Superior temporal gyrus (tissue), 1 donor: ENCODE measurements around the gene FAM83F.

Experiments
- DNase-seq: peaks from one replicate; pipeline ENCODE4 v3.0.0-alpha.2; 2016; ENCODE audit errors: extremely low spot score

FAM83F gene

GRCh38 chr22:39965748-39966147 is 29.0 kb upstream of the FAM83F start:
- DNase-seq: no peak

DNA sequence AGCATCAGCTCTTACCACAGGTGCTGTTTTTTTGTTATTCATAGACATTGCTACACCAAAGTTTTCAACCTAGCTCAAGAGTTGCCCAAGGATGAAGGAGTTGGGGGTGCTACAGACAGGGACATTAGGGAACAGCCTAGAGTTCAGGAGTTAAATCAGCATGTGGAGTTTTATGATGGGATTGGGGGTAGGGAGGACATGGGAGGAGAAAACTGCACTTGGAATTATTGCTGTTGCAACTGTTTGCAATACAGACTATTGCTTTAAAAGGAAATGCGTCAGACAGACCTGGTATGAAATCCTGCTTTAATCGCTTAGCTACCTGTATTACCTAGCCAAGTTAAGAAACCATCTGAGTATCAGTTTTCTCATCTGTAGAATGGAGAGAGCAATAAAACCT is 28.3 kb upstream of the FAM83F start:
- no peak for DNase-seq

DNA sequence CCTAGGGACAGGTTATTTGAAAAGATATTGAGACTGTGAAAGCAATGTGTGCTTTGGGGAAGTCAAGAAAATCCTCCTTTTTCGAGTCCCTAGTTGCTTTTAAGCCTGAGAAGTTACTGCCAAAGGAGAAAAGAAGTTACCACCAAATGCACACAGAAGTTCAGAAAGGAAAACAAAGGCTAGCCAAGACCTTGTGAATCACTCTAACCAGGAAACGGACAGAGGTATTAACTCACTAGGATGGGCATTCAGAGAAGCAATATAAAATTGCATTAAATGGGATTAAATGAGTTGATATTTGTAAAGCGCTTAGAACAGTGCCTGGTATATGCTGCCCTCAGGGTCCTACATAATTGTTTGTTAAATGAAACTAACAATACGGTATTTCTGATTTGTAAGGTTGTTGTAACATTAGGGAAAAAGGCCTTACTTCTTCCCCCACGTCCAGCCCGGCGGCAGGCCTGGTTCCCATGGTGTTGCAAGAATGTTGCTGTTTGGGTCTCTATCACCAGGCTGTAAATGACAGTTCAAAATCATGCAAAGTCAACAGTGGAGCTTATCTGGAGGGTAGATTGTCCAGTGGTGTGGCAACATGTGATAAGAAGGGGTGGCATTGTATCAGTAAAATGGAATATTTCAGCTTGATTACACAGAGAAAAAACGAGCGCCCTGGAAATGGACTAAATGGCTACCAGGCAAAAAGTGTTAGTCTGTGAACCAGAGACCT is 27.5 kb upstream of the FAM83F start:
- no peak for DNase-seq

DNA sequence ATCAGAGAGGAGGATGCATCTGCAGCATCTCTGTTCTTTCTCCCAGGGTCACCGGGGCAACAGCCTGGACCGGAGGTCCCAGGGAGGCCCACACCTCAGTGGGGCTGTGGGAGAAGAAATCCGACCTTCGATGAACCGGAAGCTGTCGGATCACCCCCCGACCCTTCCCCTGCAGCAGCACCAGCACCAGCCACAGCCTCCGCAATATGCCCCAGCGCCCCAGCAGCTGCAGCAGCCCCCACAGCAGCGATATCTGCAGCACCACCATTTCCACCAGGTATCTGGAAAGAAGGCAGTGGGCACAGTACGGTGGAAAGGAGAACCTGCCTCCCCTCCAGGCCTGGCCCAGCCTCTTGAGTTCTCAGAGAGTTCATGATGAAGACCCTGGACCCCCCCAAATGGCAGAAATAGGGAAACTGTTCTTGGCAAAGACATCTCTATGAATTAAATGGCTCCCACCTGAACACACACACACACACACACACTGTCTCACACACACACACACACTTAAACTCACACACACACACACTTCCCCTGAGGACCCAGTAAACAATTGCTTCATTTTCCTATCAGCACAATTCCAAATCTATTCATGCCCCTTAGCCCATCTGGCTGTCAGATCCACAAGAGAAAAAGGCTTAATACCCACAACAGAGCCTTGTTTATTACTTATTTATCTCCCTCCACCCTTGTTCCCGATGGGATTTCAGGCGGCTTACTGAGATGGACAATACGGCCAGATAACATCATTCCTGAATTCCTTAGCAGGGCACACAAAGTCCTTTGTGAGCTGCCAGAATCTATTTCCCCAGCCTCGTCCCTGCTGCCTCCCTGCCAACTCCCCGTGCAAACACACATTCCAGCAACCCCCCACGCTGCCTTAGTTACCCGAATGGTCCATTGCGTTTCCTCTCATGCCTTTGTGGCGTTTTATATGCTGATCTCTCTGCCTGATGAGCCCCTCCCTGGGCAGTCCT is 26.5 kb upstream of the FAM83F start:
- no peak for DNase-seq

DNA sequence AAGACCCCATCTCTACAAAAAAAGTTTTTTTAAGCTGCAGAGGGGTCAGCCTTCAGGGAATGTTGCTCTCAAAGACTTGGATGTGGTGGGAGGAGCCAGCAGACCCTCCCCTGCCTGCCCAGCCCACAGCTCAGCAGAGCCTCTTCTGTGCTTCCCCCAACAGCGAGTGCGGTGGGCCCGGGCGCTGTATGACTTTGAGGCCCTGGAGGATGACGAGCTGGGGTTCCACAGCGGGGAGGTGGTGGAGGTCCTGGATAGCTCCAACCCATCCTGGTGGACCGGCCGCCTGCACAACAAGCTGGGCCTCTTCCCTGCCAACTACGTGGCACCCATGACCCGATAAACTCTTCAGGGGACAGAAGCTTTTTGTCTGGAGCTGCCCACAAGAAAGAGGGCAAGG is 24.0 kb upstream of the FAM83F start:
- no peak for DNase-seq

DNA sequence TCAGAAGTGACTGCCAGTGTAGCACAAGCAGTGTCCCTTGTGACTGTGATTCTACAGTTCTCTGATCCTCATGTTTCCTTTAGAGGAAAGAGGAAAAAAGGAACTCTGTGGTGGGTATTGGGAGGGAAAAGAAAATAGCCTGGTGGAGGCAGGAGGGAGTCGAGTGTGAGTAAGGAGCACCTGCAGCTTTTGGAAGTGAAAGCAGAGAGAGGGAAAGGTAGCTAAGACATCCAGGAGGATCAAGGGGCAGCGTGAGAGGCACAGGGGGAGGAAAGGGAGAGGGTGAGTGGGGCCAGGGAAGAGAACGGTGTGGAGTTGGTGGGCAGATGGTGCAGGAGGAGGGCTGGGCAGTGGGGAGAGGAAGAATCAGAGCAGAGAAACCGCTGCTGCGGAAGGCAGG is 22.1 kb upstream of the FAM83F start:
- DNase-seq: no peak

DNA sequence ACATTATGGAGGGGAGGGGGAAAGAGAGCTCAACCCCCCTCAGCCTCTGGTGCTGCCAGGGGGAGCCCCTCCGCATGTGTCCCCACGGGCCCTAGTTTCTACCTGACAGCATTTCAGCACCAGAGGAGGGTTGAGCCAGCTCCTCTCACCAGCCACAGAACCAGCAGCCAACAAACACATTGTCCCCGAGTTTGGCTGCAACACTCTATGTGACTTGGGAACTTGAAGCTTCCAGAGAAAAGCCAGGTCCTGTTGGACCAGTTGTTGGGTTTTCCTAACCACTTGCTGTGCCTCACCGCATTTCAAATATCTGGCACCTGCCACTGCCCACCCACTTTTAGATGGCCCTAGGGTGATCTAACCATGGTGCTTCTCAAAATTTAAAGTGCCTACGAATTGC is 21.1 kb upstream of the FAM83F start:
- no peak for DNase-seq

- no peak for DNase-seq
Measured at GRCh38 chr22:39974065-39974464, 20.7 kb upstream of the FAM83F start.

DNA sequence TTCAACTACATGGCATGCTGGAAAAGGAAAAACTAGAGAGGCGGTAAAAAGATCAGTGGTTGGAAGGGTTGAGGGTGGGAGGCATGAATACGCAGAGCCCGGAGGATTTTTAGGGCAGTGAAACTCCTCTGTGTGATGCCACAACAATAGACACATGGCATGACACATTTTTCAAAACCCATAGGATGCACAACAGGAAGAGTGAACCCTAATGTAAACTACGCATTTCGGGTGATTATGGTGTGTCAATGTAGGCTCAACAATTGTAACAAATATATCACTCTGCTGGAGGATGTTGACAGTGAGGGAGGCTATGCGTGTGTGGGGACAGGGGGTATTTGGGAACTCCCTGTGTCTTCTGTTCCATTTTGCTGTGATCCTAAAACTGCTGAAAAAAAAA is 15.7 kb upstream of the FAM83F start:
- DNase-seq: no peak

- no peak for DNase-seq
Measured at GRCh38 chr22:39979458-39979857, 15.3 kb upstream of the FAM83F start.

- DNase-seq: no peak
Measured at GRCh38 chr22:39980596-39980995, 14.2 kb upstream of the FAM83F start.

- no peak for DNase-seq
Measured at GRCh38 chr22:39983346-39983745, 11.4 kb upstream of the FAM83F start.

GRCh38 chr22:39984006-39984405 is 10.7 kb upstream of the FAM83F start:
- DNase-seq: no peak

DNA sequence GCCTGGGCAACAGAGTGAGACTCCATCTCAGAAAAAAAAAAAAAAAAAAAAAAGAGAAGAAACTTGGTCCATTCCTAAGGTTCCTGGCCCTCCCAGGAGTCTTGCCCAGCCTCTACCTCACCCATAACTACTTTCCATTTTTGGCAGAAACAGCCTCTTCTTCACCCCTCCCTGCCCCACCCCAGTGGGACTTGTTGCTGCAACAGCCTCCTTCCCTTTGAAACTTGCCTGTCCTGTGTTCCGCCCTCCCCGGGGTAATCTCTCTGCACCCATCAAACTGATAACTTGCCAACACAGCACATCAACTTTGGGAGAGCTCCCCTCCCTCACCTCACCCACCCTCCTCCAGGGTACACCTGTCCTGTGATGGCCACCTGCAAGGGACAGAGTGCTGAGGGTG is 10.0 kb upstream of the FAM83F start:
- no peak for DNase-seq

DNA sequence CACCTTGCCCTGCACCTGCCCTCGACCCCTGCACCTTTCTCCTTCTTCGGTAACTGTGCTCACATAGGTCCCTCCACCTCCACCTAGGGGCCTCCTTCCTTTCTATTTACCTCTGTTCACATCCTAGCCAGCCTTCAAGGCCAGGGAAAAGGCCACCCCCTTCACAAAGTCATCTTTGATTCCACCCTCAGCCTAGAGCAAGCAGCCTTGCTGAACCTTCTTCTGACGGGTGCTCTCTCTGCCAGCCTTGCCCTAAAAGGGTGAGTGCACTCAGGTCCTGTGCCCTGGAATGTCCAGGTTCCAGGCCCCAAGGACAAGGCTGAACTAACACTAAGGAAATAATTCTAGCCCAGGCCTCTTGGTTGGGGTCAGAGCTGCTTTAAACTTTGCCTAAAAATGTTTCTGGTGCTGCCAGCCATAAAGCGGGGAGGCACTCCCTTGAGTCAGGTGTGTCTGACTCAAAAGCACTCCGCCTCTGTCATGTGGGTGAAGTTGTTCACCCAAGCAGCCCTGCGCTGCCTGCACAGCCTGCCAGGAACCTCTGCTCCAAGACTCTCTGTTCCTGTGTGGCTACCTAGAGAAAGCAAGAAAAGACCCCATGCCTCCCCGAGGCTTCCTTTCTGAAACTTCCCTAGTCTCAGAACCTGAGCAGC is 9.2 kb upstream of the FAM83F start:
- no peak for DNase-seq

DNA sequence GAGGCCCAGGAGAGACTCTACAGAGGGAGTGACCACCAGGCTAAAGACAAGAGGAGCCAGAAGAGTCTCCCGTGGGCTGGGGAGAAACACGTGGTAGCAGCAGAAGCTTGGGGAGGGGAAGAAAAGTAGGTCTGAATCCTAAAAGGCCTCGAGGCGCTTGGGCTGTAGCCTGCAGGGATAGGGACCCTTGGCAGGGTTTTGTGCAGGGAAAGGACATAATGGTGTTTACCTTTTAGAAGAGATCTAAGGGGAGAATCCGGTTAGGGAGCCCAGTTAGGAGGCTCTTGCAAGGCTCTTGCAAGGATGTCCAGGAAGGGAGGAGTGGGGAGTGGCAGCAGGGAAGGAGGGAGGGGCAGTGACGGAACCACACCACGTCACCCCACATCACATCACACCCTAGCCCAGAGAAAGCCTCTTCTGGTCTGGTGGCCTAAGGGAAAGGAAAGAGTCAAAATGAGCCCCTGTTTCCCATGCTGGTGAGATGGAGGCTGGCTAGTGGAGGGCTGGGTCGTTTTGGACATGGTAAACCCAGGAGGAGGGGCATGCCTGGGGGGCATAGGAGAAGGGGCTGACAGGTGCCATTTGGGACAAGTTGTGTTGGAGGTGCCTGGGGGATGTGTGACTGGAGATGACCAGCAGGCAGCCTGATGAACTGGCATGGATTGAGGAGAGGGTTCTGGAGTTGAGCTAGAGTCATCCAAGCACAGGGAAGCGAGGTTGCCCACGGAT is 6.2 kb upstream of the FAM83F start:
- DNase-seq: no peak

GRCh38 chr22:39989633-39990032 is 5.1 kb upstream of the FAM83F start:
- no peak for DNase-seq

DNA sequence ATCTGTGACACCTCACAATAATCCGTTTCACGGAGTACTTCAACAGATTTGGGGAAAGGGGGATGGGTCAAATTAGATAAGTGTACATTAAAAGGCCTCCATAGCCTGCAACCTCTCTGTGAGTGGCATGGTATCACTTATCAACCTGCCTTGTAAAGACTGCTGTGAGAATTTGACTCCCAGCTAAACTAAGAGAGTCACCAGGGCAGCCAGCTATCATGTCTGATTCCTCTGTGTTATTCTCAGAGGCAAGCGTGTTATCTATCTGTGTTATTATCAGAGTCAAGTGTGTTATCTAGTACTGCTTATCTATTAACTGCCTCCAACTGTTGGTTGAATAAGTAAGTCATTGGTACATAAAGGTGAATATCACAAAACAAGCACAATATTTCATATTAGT is 4.1 kb upstream of the FAM83F start:
- DNase-seq: no peak

GRCh38 chr22:39991159-39991860 is 3.4 kb upstream of the FAM83F start:
- DNase-seq: no peak

GRCh38 chr22:39992088-39992826 is 2.5 kb upstream of the FAM83F start:
- no peak for DNase-seq
